Parathyroid adenoma (tissue), 2 donors: ENCODE data around the gene RAB3B.

Source experiments
- H2AFZ ChIP-seq: fragments of 300-600 bp; sonication (generic); one replicate; pipeline ENCODE4 v1.7.0; 2017; ENCODE audit warnings: antibody characterized with exemption, mild to moderate bottlenecking
- H3K27ac ChIP-seq: fragments of 300-600 bp; sonication (generic); one replicate; pipeline ENCODE4 v1.7.0; 2017
- H3K27me3 ChIP-seq: fragments of 300-600 bp; sonication (generic); one replicate; pipeline ENCODE4 v1.7.0; 2017; ENCODE audit warnings: low read length; ENCODE audit not compliant: control insufficient read depth, insufficient read depth
- H3K36me3 ChIP-seq: fragments of 300-600 bp; sonication (generic); one replicate; pipeline ENCODE4 v1.7.0; 2017; ENCODE audit warnings: low read length; ENCODE audit not compliant: control insufficient read depth, insufficient read depth
- H3K4me1 ChIP-seq: fragments of 300-600 bp; sonication (generic); one replicate; pipeline ENCODE4 v1.7.0; 2017; ENCODE audit warnings: control low read depth
- H3K4me2 ChIP-seq: fragments of 300-600 bp; sonication (generic); one replicate; pipeline ENCODE4 v1.7.0; 2017; ENCODE audit warnings: low read length
- H3K4me3 ChIP-seq: fragments of 300-600 bp; sonication (generic); one replicate; pipeline ENCODE4 v1.7.0; 2017; ENCODE audit warnings: low read depth, low read length
- H3K79me2 ChIP-seq: fragments of 300-600 bp; sonication (generic); one replicate; pipeline ENCODE4 v1.7.0; 2017; ENCODE audit warnings: control low read depth
- H3K9ac ChIP-seq: fragments of 300-600 bp; sonication (generic); one replicate; pipeline ENCODE4 v1.7.0; 2017; ENCODE audit warnings: mild to moderate bottlenecking
- H3K9me3 ChIP-seq: fragments of 300-600 bp; sonication (generic); one replicate; pipeline ENCODE4 v1.7.0; 2017; ENCODE audit warnings: low read length; ENCODE audit not compliant: control insufficient read depth
- CTCF ChIP-seq: fragments of 300-600 bp; sonication (generic); IDR thresholded peaks from one replicate; pipeline ENCODE4 v1.7.0; 2017; ENCODE audit warnings: antibody characterized with exemption, mild to moderate bottlenecking
- donor health status: primary hyperparathyroidism.

The RAB3B gene

GRCh38 chr1:51910221-51911000, 80.1 kb downstream of the RAB3B start:
- Histone ChIP-seq H3K4me3 (no peak overlapping the region), H2AFZ (no peak overlapping the region), H3K9me3 (no peaks in the 10 kb centered on the region), H3K9ac (no peak overlapping the region), H3K36me3 (no peaks in the 10 kb centered on the region), H3K4me1 (no peaks in the 10 kb centered on the region), H3K27me3 (no peaks in the 10 kb centered on the region), H3K27ac (no peak overlapping the region), H3K79me2 (no peaks in the 10 kb centered on the region), H3K4me2 (no peak overlapping the region)
- TF ChIP-seq CTCF, result no peak

GRCh38 chr1:51908499-51908898, 82.0 kb downstream of the RAB3B start:
- H3K9me3 ChIP-seq, result no peaks in the 10 kb centered on the region
- H3K9ac ChIP-seq, result no peak overlapping the region
- no peak overlapping the region for H2AFZ ChIP-seq
- no peak overlapping the region for H3K27ac ChIP-seq
- no peak overlapping the region for H3K4me3 ChIP-seq
- H3K27me3 ChIP-seq, result no peaks in the 10 kb centered on the region
- H3K4me2 ChIP-seq, result no peak overlapping the region
- no peak for TF ChIP-seq CTCF
- no peaks in the 10 kb centered on the region for H3K79me2 ChIP-seq
- H3K4me1 ChIP-seq, result no peaks in the 10 kb centered on the region
- no peaks in the 10 kb centered on the region for H3K36me3 ChIP-seq

- H2AFZ ChIP-seq, result no peak overlapping the region
- TF ChIP-seq CTCF, result no peak
- no peak overlapping the region for H3K4me3 ChIP-seq
- H3K79me2 ChIP-seq, result no peaks in the 10 kb centered on the region
- H3K4me2 ChIP-seq, result no peak overlapping the region
- H3K9ac ChIP-seq, result no peak overlapping the region
- no peaks in the 10 kb centered on the region for H3K4me1 ChIP-seq
- no peaks in the 10 kb centered on the region for H3K27me3 ChIP-seq
- H3K27ac ChIP-seq, result no peak overlapping the region
- H3K36me3 ChIP-seq, result no peaks in the 10 kb centered on the region
- no peaks in the 10 kb centered on the region for H3K9me3 ChIP-seq
Measured at GRCh38 chr1:51907079-51907702, 83.3 kb downstream of the RAB3B start.

- Histone ChIP-seq H2AFZ (no peak overlapping the region), H3K36me3 (no peaks in the 10 kb centered on the region), H3K4me1 (no peaks in the 10 kb centered on the region), H3K4me3 (no peak overlapping the region), H3K27me3 (no peaks in the 10 kb centered on the region), H3K9me3 (no peaks in the 10 kb centered on the region), H3K79me2 (no peaks in the 10 kb centered on the region), H3K9ac (no peak overlapping the region), H3K4me2 (no peak overlapping the region), H3K27ac (no peak overlapping the region)
- TF ChIP-seq CTCF, result no peak
Measured at GRCh38 chr1:51906306-51907078, 84.0 kb downstream of the RAB3B start.
